Stimulated activated naive CD8-positive, alpha-beta T cell treated with anti-CD3 and anti-CD28 coated beads, Interleukin-15, Interleukin-2, amounts not matched to agents 100 ng/mL and 50 ng/mL, for 24 hours (primary cell): ENCODE results near the gene SAMD14.

Experiments used
- H3K27ac Mint-ChIP-seq: one replicate; pipeline ENCODE4 v1.8.0; 2021; ENCODE audit warnings: mild to moderate bottlenecking, mixed read lengths
- H3K27me3 Mint-ChIP-seq: one replicate; pipeline ENCODE4 v1.8.0; 2021; ENCODE audit warnings: mixed read lengths
- H3K36me3 Mint-ChIP-seq: one replicate; pipeline ENCODE4 v1.8.0; 2021; ENCODE audit warnings: low read depth, mixed read lengths
- H3K4me1 Mint-ChIP-seq: one replicate; pipeline ENCODE4 v1.8.0; 2021; ENCODE audit warnings: low read depth, mixed read lengths
- H3K4me3 Mint-ChIP-seq: one replicate; pipeline ENCODE4 v1.8.0; 2021; ENCODE audit warnings: mild to moderate bottlenecking, mixed read lengths
- H3K9me3 Mint-ChIP-seq: one replicate; pipeline ENCODE4 v1.8.0; 2021; ENCODE audit warnings: mixed read lengths

Gene SAMD14

DNA sequence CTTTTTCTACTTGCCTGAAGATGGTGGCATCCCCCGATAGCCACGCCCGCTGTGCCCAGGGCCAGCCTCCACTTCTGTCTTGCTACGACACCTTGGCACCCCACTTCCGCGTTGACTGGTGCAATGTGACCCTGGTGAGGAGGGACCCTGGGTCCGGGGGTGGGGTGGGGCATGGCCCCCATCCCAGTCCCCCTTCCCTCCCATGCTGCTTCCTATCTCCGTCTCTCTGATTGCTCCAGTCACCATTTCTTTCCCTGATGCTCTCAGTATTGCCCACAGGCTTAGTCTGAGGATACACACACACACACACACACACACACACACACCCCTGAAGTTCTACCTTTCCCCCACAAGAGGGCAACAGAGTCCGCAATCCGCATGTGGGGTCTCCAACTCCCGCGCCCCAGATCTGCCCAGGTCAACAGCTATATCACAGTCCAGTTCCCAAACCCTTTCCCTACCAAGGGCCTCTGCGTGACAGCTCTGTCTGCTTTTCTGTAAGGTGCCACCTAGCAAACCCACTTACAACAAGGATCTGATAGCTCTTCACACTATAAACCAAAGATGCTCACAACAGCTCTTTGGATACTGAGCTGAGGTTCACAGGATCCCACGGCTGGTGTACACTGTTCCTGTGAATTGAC is 39.3 kb upstream of the SAMD14 start:
- no peaks in the 10 kb centered on the region for H3K9me3 Mint-ChIP-seq
- no peaks in the 10 kb centered on the region for H3K27me3 Mint-ChIP-seq
- H3K27ac Mint-ChIP-seq = peak overlapping the region; percentile 62
- H3K4me3 Mint-ChIP-seq = peak overlapping the region; percentile 57
- no peaks in the 10 kb centered on the region for H3K36me3 Mint-ChIP-seq
- peaks cover 11% of the 10 kb centered on the region for H3K4me1 Mint-ChIP-seq

DNA sequence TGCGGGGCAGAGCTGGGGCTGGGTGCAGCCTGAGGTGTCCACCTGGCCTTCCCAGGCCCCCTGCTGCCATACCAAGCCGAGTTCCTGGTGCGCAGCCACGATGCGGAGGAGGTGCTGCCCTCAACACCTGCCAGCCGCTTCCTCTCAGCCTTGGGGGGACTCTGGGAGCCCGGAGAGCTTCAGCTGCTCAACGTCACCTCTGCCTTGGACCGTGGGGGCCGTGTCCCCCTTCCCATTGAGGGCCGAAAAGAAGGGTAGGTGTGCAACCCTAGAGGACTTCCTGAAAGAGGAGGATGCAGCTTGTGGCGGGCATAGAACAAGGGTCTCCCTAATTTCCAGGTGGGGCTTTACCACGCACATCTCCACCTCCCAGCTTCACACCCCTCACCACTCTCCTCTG is 38.4 kb upstream of the SAMD14 start:
- Mint-ChIP-seq H3K27me3 (no peaks in the 10 kb centered on the region), H3K9me3 (no peaks in the 10 kb centered on the region), H3K36me3 (no peaks in the 10 kb centered on the region), H3K27ac (peak overlapping the region; percentile 62), H3K4me3 (no peak overlapping the region), H3K4me1 (peaks cover 21% of the 10 kb centered on the region)

DNA sequence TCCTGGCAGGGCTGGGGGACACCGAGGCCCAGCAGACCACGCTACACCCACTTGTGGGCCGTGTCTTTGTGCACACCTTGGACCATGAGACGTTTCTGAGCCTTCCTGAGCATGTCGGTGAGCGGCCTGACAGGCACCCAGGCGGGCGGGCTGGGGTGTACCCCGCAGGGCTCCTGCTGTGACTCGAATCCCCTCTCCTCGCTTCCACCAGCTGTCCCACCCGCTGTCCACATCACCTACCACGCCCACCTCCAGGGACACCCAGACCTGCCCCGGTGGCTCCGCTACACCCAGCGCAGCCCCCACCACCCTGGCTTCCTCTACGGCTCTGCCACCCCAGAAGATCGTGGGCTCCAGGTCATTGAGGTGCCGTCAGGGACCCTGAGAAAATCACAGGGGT is 37.4 kb upstream of the SAMD14 start:
- Mint-ChIP-seq H3K4me3 (no peak overlapping the region), H3K4me1 (peaks cover 30% of the 10 kb centered on the region), H3K27me3 (no peaks in the 10 kb centered on the region)

GRCh38 chr17:50166518-50167181 is 36.7 kb upstream of the SAMD14 start:
- no peak overlapping the region for H3K4me3 Mint-ChIP-seq
- H3K27me3 Mint-ChIP-seq = no peaks in the 10 kb centered on the region
- H3K36me3 Mint-ChIP-seq = no peaks in the 10 kb centered on the region
- H3K27ac Mint-ChIP-seq = no peak overlapping the region
- H3K9me3 Mint-ChIP-seq = no peaks in the 10 kb centered on the region
- H3K4me1 Mint-ChIP-seq = peaks cover 37% of the 10 kb centered on the region

More for the DNA sequence above, 37.4 kb upstream of the SAMD14 start:
- H3K27ac Mint-ChIP-seq = no peak overlapping the region
- H3K9me3 Mint-ChIP-seq = no peaks in the 10 kb centered on the region
- no peaks in the 10 kb centered on the region for H3K36me3 Mint-ChIP-seq

- H3K36me3 Mint-ChIP-seq = no peaks in the 10 kb centered on the region
- no peak within 1 kb of the TSS for H3K4me3 Mint-ChIP-seq
- no peak within 1 kb of the TSS for H3K27ac Mint-ChIP-seq
- H3K4me1 Mint-ChIP-seq = peaks cover 44% of the 10 kb centered on the region
- H3K9me3 Mint-ChIP-seq = no peaks in the 10 kb centered on the region
- H3K27me3 Mint-ChIP-seq = no peaks in the 10 kb centered on the region
These were observed 36.0 kb upstream of the SAMD14 start, which contains the start of gene SGCA for GRCh38 chr17:50165867-50166517. Gene SGCA (plus strand): TSS chr17:50166005. CDS start chr17:50166041, 36 bp downstream.

- H3K27ac Mint-ChIP-seq = no peak overlapping the region
- H3K4me3 Mint-ChIP-seq = no peak overlapping the region
- H3K9me3 Mint-ChIP-seq = no peaks in the 10 kb centered on the region
- H3K36me3 Mint-ChIP-seq = no peaks in the 10 kb centered on the region
- H3K4me1 Mint-ChIP-seq = peaks cover 48% of the 10 kb centered on the region
- no peaks in the 10 kb centered on the region for H3K27me3 Mint-ChIP-seq
These were observed 35.5 kb upstream of the SAMD14 start for GRCh38 chr17:50165466-50165865.

DNA sequence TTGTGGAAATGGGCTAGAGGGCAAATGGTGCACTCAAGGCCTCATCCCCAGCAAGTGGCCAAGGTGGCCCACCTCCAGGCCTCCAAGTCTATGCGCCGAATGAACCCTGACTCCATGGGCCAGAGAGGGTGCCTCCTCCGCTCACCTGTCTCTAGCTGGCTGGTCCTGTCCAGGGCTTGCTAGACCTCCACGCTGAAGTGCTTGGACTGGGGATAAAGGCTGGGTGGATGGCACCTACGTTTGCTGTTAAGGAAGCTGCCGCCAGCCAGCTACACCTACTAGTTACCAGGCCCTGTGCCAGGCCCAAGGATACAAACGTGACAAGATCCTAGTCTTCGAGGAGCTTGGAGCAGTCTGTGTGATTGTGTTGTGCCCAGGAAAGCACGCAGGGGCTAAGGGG is 35.1 kb upstream of the SAMD14 start:
- no peaks in the 10 kb centered on the region for H3K9me3 Mint-ChIP-seq
- H3K36me3 Mint-ChIP-seq = no peaks in the 10 kb centered on the region
- no peak overlapping the region for H3K4me3 Mint-ChIP-seq
- H3K4me1 Mint-ChIP-seq = peaks cover 48% of the 10 kb centered on the region
- H3K27me3 Mint-ChIP-seq = no peaks in the 10 kb centered on the region
- no peak overlapping the region for H3K27ac Mint-ChIP-seq

DNA sequence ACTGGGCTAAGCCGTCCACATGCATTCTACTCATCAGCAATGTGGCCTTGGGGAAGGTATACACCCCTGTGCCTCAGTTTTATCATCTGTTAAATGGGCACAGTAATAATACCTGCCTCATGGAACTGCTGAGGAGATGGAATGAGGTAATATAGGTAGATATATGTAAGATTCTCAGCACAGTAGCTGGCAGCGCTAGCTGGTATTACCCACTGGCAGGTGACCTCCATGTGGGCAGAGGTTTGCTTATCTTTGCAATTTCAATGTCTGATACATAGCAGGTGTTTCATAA is 34.7 kb upstream of the SAMD14 start:
- Mint-ChIP-seq H3K4me1 (peaks cover 48% of the 10 kb centered on the region), H3K9me3 (no peaks in the 10 kb centered on the region), H3K27ac (no peak overlapping the region), H3K4me3 (no peak overlapping the region), H3K36me3 (no peaks in the 10 kb centered on the region), H3K27me3 (no peaks in the 10 kb centered on the region)

DNA sequence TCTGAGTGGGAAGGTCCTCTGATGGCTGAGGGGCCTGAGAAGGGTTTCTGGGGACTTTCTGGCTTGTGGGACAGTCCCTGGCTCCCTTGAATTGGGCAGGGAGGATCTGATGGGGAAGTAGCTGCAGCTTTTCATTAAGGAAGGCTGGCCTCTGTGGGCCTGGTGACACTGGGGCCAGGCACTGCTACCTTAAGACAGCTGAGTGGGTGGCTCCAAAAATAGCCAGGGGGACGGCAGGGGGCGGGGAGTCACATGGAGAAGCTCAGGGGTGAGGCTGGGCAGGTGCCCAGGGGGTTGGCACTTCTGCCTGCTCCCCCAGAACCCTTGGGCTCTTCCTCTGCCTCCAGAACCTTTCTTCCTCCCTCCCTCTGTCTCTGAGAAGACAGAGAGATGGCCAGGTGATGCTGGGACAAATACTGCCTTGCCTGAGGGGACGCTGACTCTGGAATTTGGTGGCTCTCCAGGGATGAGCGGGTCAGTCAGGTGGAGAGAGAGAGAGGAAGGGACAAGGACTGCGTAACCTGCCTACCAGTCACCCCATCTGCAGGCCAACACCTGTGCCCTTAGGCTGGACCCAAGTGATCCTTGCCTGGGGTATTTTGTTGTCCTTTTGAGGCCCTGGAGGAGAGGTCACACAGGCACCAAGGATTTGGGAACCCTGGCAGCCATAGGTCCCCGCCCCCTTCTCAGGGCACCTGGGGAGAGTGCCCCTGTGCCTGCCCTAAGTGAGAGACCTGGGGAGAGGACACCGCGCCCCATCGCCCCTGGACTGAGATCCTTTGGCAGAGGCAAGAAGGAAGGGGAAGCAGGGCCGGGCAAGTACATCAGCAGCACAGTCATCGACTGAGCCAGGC is 34.1 kb upstream of the SAMD14 start:
- Mint-ChIP-seq H3K4me1 (peaks cover 44% of the 10 kb centered on the region), H3K27me3 (no peaks in the 10 kb centered on the region), H3K4me3 (peak overlapping the region; percentile 17), H3K9me3 (no peaks in the 10 kb centered on the region), H3K36me3 (no peaks in the 10 kb centered on the region), H3K27ac (peak overlapping the region; percentile 58)

DNA sequence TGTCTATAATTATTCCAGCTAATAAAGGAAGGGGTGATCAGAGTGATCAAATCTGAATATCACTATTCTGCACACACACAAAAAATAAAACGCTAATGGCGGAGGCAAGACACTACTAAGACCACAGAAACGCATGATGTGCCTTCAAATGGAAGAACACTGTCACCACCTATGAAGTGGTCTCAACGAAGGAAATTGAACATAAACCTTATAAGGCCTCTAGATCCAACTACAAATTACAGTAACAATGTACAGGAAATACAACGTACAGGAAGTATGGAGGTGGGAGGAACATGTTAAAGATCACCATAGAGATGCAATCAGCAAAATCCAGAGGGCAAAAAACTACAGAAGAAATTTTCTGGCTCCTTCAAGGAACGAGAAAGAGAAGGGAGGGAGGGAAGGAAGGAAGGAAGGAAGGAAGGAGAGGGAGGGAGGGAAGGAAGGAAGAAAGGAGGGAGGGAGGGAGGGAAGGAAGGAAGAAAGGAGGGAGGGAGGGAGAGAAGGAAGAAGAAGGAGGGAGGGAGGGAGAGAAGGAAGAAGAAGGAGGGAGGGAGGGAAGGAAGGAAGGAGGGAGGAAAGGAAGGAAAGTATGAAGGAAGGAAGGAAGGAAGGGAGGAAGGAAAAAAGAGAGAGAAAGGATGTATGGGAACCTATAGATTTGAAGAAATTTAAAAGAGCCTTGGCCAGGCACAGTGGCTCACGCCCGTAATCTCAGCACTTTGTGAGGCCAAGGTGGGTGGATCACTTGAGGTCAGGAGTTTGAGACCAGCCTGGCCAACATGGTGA is 32.7 kb upstream of the SAMD14 start:
- H3K4me1 Mint-ChIP-seq = peaks cover 46% of the 10 kb centered on the region
- peak overlapping the region; percentile 76 for H3K4me3 Mint-ChIP-seq
- no peaks in the 10 kb centered on the region for H3K36me3 Mint-ChIP-seq
- H3K27me3 Mint-ChIP-seq = no peaks in the 10 kb centered on the region
- peak overlapping the region; percentile 97 for H3K27ac Mint-ChIP-seq
- no peaks in the 10 kb centered on the region for H3K9me3 Mint-ChIP-seq

DNA sequence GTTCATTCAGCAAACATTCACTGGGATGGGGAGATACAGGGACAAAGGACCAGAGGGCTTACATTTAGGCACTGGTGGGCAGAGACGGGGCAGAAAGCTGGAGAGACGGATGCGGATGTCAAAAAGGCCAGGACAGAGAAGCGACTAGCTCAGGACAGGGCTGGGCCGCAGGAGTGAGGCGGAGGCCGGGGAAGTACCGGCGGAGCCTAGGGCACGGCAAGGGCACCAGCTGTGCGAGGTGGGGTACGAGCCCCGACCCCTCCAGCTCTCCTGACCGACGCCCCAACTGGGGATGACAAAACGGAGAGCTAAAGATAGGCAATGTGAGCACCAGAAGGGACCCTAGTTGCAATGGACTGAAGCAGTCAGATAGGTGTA is 31.9 kb upstream of the SAMD14 start:
- peak overlapping the region; percentile 76 for H3K4me3 Mint-ChIP-seq
- H3K27ac Mint-ChIP-seq = peak overlapping the region; percentile 97
- H3K27me3 Mint-ChIP-seq = no peaks in the 10 kb centered on the region
- no peaks in the 10 kb centered on the region for H3K9me3 Mint-ChIP-seq
- no peaks in the 10 kb centered on the region for H3K36me3 Mint-ChIP-seq
- peaks cover 46% of the 10 kb centered on the region for H3K4me1 Mint-ChIP-seq

DNA sequence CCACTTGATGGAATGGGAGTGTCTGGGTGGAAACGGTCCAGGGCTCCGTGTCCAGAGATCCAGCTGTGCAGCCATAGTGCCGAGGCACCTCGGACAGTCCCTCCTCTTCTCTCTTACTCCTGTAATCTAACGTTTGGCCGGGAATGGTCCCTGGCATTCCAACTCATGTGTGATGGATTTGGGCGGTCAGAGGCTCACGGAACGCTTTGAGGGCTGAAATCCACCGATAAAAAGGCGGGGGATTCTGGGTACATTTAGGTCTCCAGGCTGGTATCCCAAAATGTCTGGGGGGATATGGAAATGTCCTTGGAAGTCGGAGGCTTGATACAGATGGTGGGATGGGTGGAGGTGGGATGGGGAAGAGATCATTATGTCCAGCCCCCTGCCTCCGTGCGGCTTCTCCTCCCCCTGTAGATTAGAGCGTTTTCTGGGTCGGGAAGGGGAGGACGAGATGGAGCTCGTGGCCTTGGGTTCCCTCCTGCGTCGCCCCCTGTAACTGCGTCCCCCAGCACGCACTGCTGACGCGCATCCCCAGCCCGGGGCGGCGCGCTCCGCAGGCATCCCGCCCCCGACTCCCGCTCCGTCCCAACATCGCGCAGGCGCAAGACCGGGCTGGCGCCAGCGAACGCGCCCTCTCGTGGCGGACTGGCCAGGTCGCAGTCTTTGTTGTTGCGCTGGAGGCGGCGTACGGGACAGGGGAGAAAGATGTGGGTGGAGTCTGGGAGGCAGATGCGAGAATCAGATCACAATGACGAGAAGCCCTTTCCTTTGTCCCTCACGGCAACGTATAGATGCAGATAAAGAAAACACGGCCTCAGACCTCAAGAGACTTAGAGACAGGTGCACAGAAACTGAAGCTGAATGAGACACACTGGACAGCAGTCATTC is 31.3 kb upstream of the SAMD14 start:
- H3K4me3 Mint-ChIP-seq = peak overlapping the region; percentile 76
- H3K27ac Mint-ChIP-seq = peak overlapping the region; percentile 97
- H3K9me3 Mint-ChIP-seq = no peaks in the 10 kb centered on the region
- no peaks in the 10 kb centered on the region for H3K27me3 Mint-ChIP-seq
- H3K4me1 Mint-ChIP-seq = peaks cover 46% of the 10 kb centered on the region
- no peaks in the 10 kb centered on the region for H3K36me3 Mint-ChIP-seq

DNA sequence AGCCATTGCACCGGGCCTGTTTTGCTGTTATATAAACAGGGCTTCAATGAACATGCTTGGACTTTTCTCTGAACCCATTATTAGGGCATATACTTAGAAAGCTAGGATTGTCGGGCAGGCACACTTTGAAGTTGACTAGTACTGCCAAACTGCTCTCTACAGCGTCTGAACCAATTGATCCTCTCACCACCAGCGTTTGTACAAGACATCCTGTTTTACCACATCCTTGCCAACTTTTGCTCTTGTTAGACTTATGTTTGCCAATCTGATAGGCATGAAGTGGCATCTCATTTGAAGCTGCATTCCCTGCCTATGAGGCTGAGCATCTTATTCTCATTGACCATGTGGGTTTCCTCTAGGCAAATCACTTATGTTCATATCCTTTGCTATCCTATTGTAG is 27.9 kb upstream of the SAMD14 start:
- no peak overlapping the region for H3K4me3 Mint-ChIP-seq
- H3K36me3 Mint-ChIP-seq = no peaks in the 10 kb centered on the region
- no peak overlapping the region for H3K27ac Mint-ChIP-seq
- no peaks in the 10 kb centered on the region for H3K9me3 Mint-ChIP-seq
- peaks cover 48% of the 10 kb centered on the region for H3K4me1 Mint-ChIP-seq
- H3K27me3 Mint-ChIP-seq = no peaks in the 10 kb centered on the region
